Endodermal cell (in vitro differentiated cells): Measurements from ENCODE around the gene BNC2. TPM values are rescaled to one million over a fixed set of nuclear protein-coding genes. Genes with fewer than 3 reads are reported as not detected.

Experiments
- DNase-seq: peaks from one replicate; pipeline ENCODE4 v3.0.0-alpha.2; 2017
- H3K27ac ChIP-seq: 2 replicates; pipeline ENCODE4 v1.5.1; 2013; ENCODE audit warnings: mild to moderate bottlenecking, low read depth, low read length, moderate library complexity
- H3K27me3 ChIP-seq: 2 replicates; pipeline ENCODE4 v1.6.1; 2013; ENCODE audit warnings: mild to moderate bottlenecking, low read length, moderate library complexity; ENCODE audit not compliant: insufficient read depth, control insufficient read depth, poor library complexity, severe bottlenecking
- H3K36me3 ChIP-seq: 2 replicates; pipeline ENCODE4 v1.7.0; 2013; ENCODE audit warnings: mild to moderate bottlenecking, low read length, moderate library complexity; ENCODE audit not compliant: control insufficient read depth, insufficient read depth
- H3K4me1 ChIP-seq: one replicate; pipeline ENCODE4 v1.7.0; 2013; ENCODE audit warnings: low read length; ENCODE audit not compliant: control insufficient read depth, insufficient read depth
- H3K4me3 ChIP-seq: 2 replicates; pipeline ENCODE4 v1.5.1; 2013; ENCODE audit warnings: mild to moderate bottlenecking, low read length, moderate library complexity
- H3K9ac ChIP-seq: 2 replicates; pipeline ENCODE4 v1.6.1; 2013; ENCODE audit warnings: mild to moderate bottlenecking, low read length, moderate library complexity; ENCODE audit not compliant: poor library complexity, severe bottlenecking; ENCODE audit errors: extremely low read depth
- H3K9me3 ChIP-seq: 2 replicates; pipeline ENCODE4 v1.6.1; 2013; ENCODE audit warnings: mild to moderate bottlenecking, low read length, moderate library complexity; ENCODE audit not compliant: control insufficient read depth
- H3K27ac Mint-ChIP-seq: 2 replicates; pipeline ENCODE4 v1.8.0; 2020; ENCODE audit warnings: mixed read lengths
- H3K27me3 Mint-ChIP-seq: 2 replicates; pipeline ENCODE4 v1.8.0; 2021; ENCODE audit warnings: mild to moderate bottlenecking, mixed read lengths; ENCODE audit not compliant: insufficient read depth
- H3K36me3 Mint-ChIP-seq: 2 replicates; pipeline ENCODE4 v1.8.0; 2020; ENCODE audit warnings: low read depth, mixed read lengths
- H3K4me1 Mint-ChIP-seq: 2 replicates; pipeline ENCODE4 v1.8.0; 2020; ENCODE audit warnings: mixed read lengths
- H3K4me3 Mint-ChIP-seq: 2 replicates; pipeline ENCODE4 v1.8.0; 2020; ENCODE audit warnings: mild to moderate bottlenecking, moderate library complexity, mixed read lengths
- H3K9me3 Mint-ChIP-seq: 2 replicates; pipeline ENCODE4 v1.8.0; 2020; ENCODE audit warnings: mild to moderate bottlenecking, mixed read lengths
- WGBS, 2 experiments: methylation state at CpG; one replicate each; pipeline versions ENCODE4 v1.1.5 to v1.1.7; 2013; ENCODE audit warnings: missing lambda C conversion rate in 2 of 2, mixed read lengths in 1 of 2; ENCODE audit not compliant: insufficient coverage in 1 of 2, insufficient read length in 1 of 2; 5-methylcytosine and 5-hydroxymethylcytosine counted together
- total RNA-seq, 2 donors: library from RNA; stranded (reverse); fragmentation: NEBNext Ultra II Directional in 1 of 2; extraction: Animal tissue kit (Norgen Biotek cat#: 25700) in 1 of 2; gene quantifications; 2 replicates in 1 of 2; 3 replicates in 1 of 2; pipeline ENCODE4 v1.2.1, GENCODE V29; 2021
- TF ChIP-seq, protein P1 (sequence below): fragments of 200-600 bp; sonication (generic); conservative IDR thresholded peaks from 2 replicates; pipeline ENCODE4 v1.5.0; 2021; ENCODE audit warnings: antibody characterized with exemption, mild to moderate bottlenecking

BNC2 gene
- total RNA-seq, 2 donors from 2014 or later = 3.0 to 10.5 TPM

DNA sequence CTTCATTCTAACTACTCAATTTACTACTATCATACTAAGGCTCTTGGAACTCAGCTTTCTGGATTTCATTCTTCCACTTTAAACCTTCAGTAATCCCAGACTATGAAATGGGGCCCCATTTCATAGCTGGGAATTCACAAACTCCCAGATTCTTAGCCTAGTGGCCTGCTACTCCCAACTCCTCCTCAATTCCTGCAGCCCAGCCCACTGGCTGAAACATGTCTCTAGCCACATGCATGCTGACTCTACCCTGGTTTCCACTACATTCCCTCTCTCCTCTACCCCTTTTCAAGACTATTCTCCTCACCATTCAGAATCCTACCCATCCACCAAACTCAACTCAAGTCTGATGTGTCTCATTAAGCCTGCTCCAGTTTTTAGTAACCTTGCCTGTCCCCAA lies 370.6 kb downstream of the BNC2 start:
- Histone ChIP-seq H3K4me1 (no peaks in the 10 kb centered on the region), H3K4me3 (no peak overlapping the region), H3K9ac (no peak overlapping the region), H3K27me3 (no peaks in the 10 kb centered on the region), H3K27ac (no peak overlapping the region), H3K36me3 (no peaks in the 10 kb centered on the region), H3K9me3 (no peaks in the 10 kb centered on the region)
- no peaks in the 10 kb centered on the region for H3K9me3 Mint-ChIP-seq
- TF ChIP-seq, protein P1, sequence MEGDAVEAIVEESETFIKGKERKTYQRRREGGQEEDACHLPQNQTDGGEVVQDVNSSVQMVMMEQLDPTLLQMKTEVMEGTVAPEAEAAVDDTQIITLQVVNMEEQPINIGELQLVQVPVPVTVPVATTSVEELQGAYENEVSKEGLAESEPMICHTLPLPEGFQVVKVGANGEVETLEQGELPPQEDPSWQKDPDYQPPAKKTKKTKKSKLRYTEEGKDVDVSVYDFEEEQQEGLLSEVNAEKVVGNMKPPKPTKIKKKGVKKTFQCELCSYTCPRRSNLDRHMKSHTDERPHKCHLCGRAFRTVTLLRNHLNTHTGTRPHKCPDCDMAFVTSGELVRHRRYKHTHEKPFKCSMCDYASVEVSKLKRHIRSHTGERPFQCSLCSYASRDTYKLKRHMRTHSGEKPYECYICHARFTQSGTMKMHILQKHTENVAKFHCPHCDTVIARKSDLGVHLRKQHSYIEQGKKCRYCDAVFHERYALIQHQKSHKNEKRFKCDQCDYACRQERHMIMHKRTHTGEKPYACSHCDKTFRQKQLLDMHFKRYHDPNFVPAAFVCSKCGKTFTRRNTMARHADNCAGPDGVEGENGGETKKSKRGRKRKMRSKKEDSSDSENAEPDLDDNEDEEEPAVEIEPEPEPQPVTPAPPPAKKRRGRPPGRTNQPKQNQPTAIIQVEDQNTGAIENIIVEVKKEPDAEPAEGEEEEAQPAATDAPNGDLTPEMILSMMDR = no peak
- H3K36me3 Mint-ChIP-seq = no peaks in the 10 kb centered on the region
- peaks cover 1% of the 10 kb centered on the region for H3K4me1 Mint-ChIP-seq
- no peak for DNase-seq
- no peaks in the 10 kb centered on the region for H3K27me3 Mint-ChIP-seq
- no peak overlapping the region for H3K4me3 Mint-ChIP-seq
- no peak overlapping the region for H3K27ac Mint-ChIP-seq

DNA sequence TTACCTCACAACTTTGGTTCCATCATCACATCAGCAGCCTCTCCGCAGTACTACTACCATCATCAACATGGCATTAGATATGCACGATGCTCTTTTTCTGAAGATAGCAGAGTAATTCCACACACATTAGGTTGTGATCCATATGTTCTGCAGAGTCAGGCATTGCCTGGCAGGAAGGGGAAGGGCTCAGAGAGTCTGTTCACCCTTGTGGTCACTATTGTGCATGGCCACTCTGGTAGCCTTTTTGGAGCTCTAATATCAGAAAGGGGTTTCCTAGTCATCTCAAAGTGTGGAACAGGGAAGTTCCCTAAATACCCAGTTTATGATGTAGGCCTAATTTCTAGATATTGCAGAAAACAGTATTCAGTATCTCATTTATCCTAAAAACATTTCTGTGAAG lies 373.6 kb downstream of the BNC2 start:
- Mint-ChIP-seq H3K27ac (no peak overlapping the region), H3K36me3 (no peaks in the 10 kb centered on the region), H3K27me3 (no peaks in the 10 kb centered on the region), H3K9me3 (no peaks in the 10 kb centered on the region), H3K4me3 (no peak overlapping the region), H3K4me1 (no peaks in the 10 kb centered on the region)
- Histone ChIP-seq H3K4me1 (no peaks in the 10 kb centered on the region), H3K4me3 (no peak overlapping the region), H3K9me3 (no peaks in the 10 kb centered on the region), H3K27me3 (no peaks in the 10 kb centered on the region), H3K27ac (no peak overlapping the region), H3K36me3 (no peaks in the 10 kb centered on the region), H3K9ac (no peak overlapping the region)
- WGBS, 2 experiments = 95 to 100% methylated on average over 2 of the region's 2 CpGs
- TF ChIP-seq, protein P1 = peak; percentile 67
- DNase-seq = no peak

DNA sequence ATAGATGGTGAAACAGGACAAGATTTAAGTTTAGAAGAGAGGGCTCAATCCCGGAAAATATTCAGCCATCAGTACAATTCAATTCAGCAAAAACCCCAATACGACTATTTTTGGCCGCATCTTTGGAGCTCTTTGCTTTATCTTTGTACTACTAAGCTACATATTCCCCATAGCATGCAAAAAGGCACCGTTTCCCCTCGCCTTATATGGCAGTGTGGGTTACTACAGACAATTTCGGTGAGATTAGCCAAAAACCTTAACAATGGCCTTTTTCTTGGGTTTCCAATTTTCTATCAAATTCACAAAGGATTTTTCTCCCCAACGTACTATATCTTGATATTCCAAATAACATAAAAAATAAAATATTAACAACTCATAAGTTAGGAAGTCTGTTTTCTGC lies 382.6 kb downstream of the BNC2 start:
- Histone ChIP-seq H3K27me3 (no peaks in the 10 kb centered on the region), H3K4me1 (peaks cover 3% of the 10 kb centered on the region), H3K36me3 (no peaks in the 10 kb centered on the region), H3K9ac (no peak overlapping the region), H3K9me3 (no peaks in the 10 kb centered on the region), H3K27ac (no peak overlapping the region), H3K4me3 (no peak overlapping the region)
- Mint-ChIP-seq H3K4me1 (peaks cover 26% of the 10 kb centered on the region), H3K27ac (no peak overlapping the region), H3K27me3 (no peaks in the 10 kb centered on the region), H3K4me3 (no peak overlapping the region), H3K36me3 (no peaks in the 10 kb centered on the region), H3K9me3 (no peaks in the 10 kb centered on the region)
- DNase-seq = no peak
- TF ChIP-seq, protein P1 = no peak
- 77 to 81% methylated on average over 4 to 6 of the region's 7 CpGs for WGBS, 2 experiments
